GM23338 (cell line): Measurements from ENCODE around the gene CAMLG. TPM values are rescaled to one million over a fixed set of nuclear protein-coding genes. Genes with fewer than 3 reads are reported as not detected.
"Not testable (repeated sequence)": the region's sequence is repeated elsewhere in the genome, so short reads cannot be mapped to it uniquely, and the experiment has no call there.

ENCODE experiments used
- ATAC-seq: fragments of 200-7000 bp; cut with Tn5 transposase; 3 replicates; pipeline ENCODE4 v1.9.1; 2020
- DNase-seq: peaks from one replicate; pipeline ENCODE4 v3.0.0-alpha.2; 2015; ENCODE audit warnings: low spot score
- H2AFZ ChIP-seq: fragments of 200-600 bp; sonication (generic); 2 replicates; pipeline ENCODE4 v1.8.0; 2016; ENCODE audit warnings: antibody characterized with exemption, mild to moderate bottlenecking, moderate library complexity
- H3F3A ChIP-seq: fragments of 200-600 bp; sonication (generic); replicated peaks from 2 replicates; pipeline ENCODE4 v1.8.0; 2017; ENCODE audit warnings: antibody characterized with exemption, mixed run types, low read depth
- H3K27ac ChIP-seq: fragments of 200-600 bp; sonication (generic); 2 replicates; pipeline ENCODE4 v1.6.1; 2016; ENCODE audit warnings: low read depth
- H3K27me3 ChIP-seq: fragments of 200-600 bp; sonication (generic); 2 replicates; pipeline ENCODE4 v1.8.0; 2016; ENCODE audit warnings: mild to moderate bottlenecking, mixed run types, moderate library complexity; ENCODE audit not compliant: insufficient read depth
- H3K36me3 ChIP-seq: fragments of 200-600 bp; sonication (generic); 2 replicates; pipeline ENCODE4 v1.8.0; 2016; ENCODE audit warnings: mild to moderate bottlenecking; ENCODE audit not compliant: insufficient read depth
- H3K4me1 ChIP-seq: fragments of 200-600 bp; sonication (generic); 2 replicates; pipeline ENCODE4 v1.8.0; 2016; ENCODE audit warnings: mild to moderate bottlenecking, moderate library complexity; ENCODE audit not compliant: insufficient read depth
- H3K4me2 ChIP-seq: fragments of 200-600 bp; sonication (generic); 2 replicates; pipeline ENCODE4 v1.7.1; 2017; ENCODE audit warnings: mixed run types
- H3K4me3 ChIP-seq: fragments of 200-600 bp; sonication (generic); 2 replicates; pipeline ENCODE4 v1.6.1; 2016; ENCODE audit warnings: mixed run types
- H3K79me2 ChIP-seq: fragments of 200-600 bp; sonication (generic); replicated peaks from 2 replicates; pipeline ENCODE4 v1.8.0; 2017; ENCODE audit warnings: mild to moderate bottlenecking; ENCODE audit not compliant: insufficient read depth
- H3K9me2 ChIP-seq: fragments of 200-600 bp; sonication (generic); 2 replicates; pipeline ENCODE4 v1.8.0; 2017; ENCODE audit not compliant: insufficient read depth
- H4K20me1 ChIP-seq: fragments of 200-600 bp; sonication (generic); replicated peaks from 2 replicates; pipeline ENCODE4 v1.8.0; 2017; ENCODE audit warnings: mild to moderate bottlenecking; ENCODE audit not compliant: insufficient read depth
- H3K27ac Mint-ChIP-seq: 2 replicates; pipeline ENCODE4 v1.8.0; 2020; ENCODE audit warnings: inconsistent platforms, mild to moderate bottlenecking, moderate library complexity, mixed read lengths
- H3K27me3 Mint-ChIP-seq: 3 replicates; pipeline ENCODE4 v1.8.0; 2022; ENCODE audit warnings: low read depth, mild to moderate bottlenecking, moderate library complexity, mixed read lengths, inconsistent platforms; ENCODE audit not compliant: insufficient read depth, poor library complexity
- H3K36me3 Mint-ChIP-seq: 3 replicates; pipeline ENCODE4 v1.8.0; 2021; ENCODE audit warnings: low read depth, mild to moderate bottlenecking, inconsistent platforms, moderate library complexity, mixed read lengths
- H3K4me1 Mint-ChIP-seq: 3 replicates; pipeline ENCODE4 v1.8.0; 2020; ENCODE audit warnings: mild to moderate bottlenecking, inconsistent platforms, mixed read lengths
- H3K4me3 Mint-ChIP-seq: 3 replicates; pipeline ENCODE4 v1.8.0; 2021; ENCODE audit warnings: moderate library complexity, mild to moderate bottlenecking, inconsistent platforms, mixed read lengths
- H3K9me3 Mint-ChIP-seq: 3 replicates; pipeline ENCODE4 v1.8.0; 2020; ENCODE audit warnings: moderate library complexity, mild to moderate bottlenecking, inconsistent platforms, mixed read lengths
- EZH2phosphoT487 ChIP-seq: fragments of 200-600 bp; sonication (generic); IDR thresholded peaks from one replicate; pipeline ENCODE4 v1.8.1; 2018; ENCODE audit warnings: antibody characterized with exemption; ENCODE audit not compliant: unreplicated experiment
- NANOG ChIP-seq: IDR thresholded peaks from 2 replicates; pipeline ENCODE4 v1.6.1; 2016; ENCODE audit warnings: antibody characterized with exemption, borderline replicate concordance
- polyA plus RNA-seq: library from polyadenylated mRNA; unstranded; fragments of >200 nt; fragmentation: Nextera tagmentation; extraction: Ambion mirVana; gene quantifications from 2 replicates; pipeline ENCODE4 v1.2.1, GENCODE V29; 2016
- total RNA-seq: library from RNA; depleted of rRNA; stranded (reverse); fragments of >200 nt; shearing (Covaris generic); gene quantifications from 2 replicates; pipeline ENCODE4 v1.2.3, GENCODE V29; 2014
- TF ChIP-seq, protein P1 (sequence below): fragments of 250-450 bp; sonication (Bioruptor Pico); IDR thresholded peaks from 2 replicates; pipeline ENCODE4 v1.5.0; 2020; ENCODE audit warnings: mild to moderate bottlenecking, moderate library complexity
- TF ChIP-seq, protein P2 (sequence below), 2 experiments: fragments of 200-600 bp in 1 of 2; sonication (generic) in 1 of 2; conservative IDR thresholded peaks; 2 replicates each; pipeline versions ENCODE4 v1.5.1 to v1.6.1; 2016 to 2017; ENCODE audit warnings: antibody characterized with exemption in 2 of 2, low read depth in 2 of 2, mild to moderate bottlenecking in 2 of 2, moderate library complexity in 1 of 2

The CAMLG gene
- total and polyA plus RNA-seq, 2 experiments from 2014 or later = 34.4 to 75.0 TPM

DNA sequence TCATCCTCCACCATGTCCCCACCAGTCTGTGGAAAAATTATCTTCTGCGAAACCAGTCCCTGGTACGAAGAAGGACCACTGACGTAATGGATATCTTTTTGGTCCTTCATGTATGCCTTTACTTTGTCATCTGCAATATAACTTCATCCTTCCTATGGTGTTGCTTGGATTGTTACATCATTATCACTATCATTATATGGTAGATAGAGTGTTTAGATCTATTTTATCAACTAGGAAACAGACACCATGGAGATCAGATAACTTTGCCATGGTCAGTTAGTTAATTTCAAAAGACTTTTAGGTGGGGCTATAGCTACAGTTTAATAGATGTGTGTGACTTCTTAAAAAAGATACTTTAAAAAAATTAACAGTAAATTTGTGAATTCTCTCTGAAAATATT lies 23.8 kb upstream of the CAMLG start:
- Histone ChIP-seq H3K4me2 (no peak overlapping the region), H3F3A (0 out of 2 replicates have a peak, but pooled peaks cover 3% of the 10 kb centered on the region), H4K20me1 (no peaks in the 10 kb centered on the region; the same call in none of the 2 replicates), H3K4me3 (no peak overlapping the region), H3K27ac (no peak overlapping the region), H3K36me3 (peaks cover 26% of the 10 kb centered on the region), H3K9me2 (no peaks in the 10 kb centered on the region), H2AFZ (no peak overlapping the region), H3K4me1 (no peaks in the 10 kb centered on the region), H3K27me3 (no peaks in the 10 kb centered on the region), H3K79me2 (no peaks in the 10 kb centered on the region)
- no peaks in the 10 kb centered on the region for H3K9me3 Mint-ChIP-seq
- ATAC-seq = no peak
- no peak overlapping the region for H3K4me3 Mint-ChIP-seq
- H3K36me3 Mint-ChIP-seq = peaks cover 43% of the 10 kb centered on the region
- TF ChIP-seq NANOG = no peak
- TF ChIP-seq, protein P1, sequence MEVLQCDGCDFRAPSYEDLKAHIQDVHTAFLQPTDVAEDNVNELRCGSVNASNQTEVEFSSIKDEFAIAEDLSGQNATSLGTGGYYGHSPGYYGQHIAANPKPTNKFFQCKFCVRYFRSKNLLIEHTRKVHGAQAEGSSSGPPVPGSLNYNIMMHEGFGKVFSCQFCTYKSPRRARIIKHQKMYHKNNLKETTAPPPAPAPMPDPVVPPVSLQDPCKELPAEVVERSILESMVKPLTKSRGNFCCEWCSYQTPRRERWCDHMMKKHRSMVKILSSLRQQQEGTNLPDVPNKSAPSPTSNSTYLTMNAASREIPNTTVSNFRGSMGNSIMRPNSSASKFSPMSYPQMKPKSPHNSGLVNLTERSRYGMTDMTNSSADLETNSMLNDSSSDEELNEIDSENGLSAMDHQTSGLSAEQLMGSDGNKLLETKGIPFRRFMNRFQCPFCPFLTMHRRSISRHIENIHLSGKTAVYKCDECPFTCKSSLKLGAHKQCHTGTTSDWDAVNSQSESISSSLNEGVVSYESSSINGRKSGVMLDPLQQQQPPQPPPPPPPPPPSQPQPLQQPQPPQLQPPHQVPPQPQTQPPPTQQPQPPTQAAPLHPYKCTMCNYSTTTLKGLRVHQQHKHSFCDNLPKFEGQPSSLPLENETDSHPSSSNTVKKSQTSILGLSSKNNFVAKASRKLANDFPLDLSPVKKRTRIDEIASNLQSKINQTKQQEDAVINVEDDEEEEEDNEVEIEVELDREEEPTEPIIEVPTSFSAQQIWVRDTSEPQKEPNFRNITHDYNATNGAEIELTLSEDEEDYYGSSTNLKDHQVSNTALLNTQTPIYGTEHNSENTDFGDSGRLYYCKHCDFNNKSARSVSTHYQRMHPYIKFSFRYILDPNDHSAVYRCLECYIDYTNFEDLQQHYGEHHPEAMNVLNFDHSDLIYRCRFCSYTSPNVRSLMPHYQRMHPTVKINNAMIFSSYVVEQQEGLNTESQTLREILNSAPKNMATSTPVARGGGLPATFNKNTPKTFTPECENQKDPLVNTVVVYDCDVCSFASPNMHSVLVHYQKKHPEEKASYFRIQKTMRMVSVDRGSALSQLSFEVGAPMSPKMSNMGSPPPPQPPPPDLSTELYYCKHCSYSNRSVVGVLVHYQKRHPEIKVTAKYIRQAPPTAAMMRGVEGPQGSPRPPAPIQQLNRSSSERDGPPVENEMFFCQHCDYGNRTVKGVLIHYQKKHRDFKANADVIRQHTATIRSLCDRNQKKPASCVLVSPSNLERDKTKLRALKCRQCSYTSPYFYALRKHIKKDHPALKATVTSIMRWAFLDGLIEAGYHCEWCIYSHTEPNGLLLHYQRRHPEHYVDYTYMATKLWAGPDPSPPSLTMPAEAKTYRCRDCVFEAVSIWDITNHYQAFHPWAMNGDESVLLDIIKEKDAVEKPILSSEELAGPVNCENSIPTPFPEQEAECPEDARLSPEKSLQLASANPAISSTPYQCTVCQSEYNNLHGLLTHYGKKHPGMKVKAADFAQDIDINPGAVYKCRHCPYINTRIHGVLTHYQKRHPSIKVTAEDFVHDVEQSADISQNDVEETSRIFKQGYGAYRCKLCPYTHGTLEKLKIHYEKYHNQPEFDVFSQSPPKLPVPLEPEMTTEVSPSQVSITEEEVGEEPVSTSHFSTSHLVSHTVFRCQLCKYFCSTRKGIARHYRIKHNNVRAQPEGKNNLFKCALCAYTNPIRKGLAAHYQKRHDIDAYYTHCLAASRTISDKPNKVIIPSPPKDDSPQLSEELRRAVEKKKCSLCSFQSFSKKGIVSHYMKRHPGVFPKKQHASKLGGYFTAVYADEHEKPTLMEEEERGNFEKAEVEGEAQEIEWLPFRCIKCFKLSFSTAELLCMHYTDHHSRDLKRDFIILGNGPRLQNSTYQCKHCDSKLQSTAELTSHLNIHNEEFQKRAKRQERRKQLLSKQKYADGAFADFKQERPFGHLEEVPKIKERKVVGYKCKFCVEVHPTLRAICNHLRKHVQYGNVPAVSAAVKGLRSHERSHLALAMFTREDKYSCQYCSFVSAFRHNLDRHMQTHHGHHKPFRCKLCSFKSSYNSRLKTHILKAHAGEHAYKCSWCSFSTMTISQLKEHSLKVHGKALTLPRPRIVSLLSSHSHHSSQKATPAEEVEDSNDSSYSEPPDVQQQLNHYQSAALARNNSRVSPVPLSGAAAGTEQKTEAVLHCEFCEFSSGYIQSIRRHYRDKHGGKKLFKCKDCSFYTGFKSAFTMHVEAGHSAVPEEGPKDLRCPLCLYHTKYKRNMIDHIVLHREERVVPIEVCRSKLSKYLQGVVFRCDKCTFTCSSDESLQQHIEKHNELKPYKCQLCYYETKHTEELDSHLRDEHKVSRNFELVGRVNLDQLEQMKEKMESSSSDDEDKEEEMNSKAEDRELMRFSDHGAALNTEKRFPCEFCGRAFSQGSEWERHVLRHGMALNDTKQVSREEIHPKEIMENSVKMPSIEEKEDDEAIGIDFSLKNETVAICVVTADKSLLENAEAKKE = no peak
- no peak for TF ChIP-seq EZH2phosphoT487
- TF ChIP-seq, protein P2, sequence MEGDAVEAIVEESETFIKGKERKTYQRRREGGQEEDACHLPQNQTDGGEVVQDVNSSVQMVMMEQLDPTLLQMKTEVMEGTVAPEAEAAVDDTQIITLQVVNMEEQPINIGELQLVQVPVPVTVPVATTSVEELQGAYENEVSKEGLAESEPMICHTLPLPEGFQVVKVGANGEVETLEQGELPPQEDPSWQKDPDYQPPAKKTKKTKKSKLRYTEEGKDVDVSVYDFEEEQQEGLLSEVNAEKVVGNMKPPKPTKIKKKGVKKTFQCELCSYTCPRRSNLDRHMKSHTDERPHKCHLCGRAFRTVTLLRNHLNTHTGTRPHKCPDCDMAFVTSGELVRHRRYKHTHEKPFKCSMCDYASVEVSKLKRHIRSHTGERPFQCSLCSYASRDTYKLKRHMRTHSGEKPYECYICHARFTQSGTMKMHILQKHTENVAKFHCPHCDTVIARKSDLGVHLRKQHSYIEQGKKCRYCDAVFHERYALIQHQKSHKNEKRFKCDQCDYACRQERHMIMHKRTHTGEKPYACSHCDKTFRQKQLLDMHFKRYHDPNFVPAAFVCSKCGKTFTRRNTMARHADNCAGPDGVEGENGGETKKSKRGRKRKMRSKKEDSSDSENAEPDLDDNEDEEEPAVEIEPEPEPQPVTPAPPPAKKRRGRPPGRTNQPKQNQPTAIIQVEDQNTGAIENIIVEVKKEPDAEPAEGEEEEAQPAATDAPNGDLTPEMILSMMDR (conservative IDR thresholded peaks at IDR 0.05; ENCODE audit: low read depth in 2 of 2) = no peak
- no peaks in the 10 kb centered on the region for H3K27me3 Mint-ChIP-seq
- no peak overlapping the region for H3K27ac Mint-ChIP-seq
- H3K4me1 Mint-ChIP-seq = no peaks in the 10 kb centered on the region
- DNase-seq = no peak

DNA sequence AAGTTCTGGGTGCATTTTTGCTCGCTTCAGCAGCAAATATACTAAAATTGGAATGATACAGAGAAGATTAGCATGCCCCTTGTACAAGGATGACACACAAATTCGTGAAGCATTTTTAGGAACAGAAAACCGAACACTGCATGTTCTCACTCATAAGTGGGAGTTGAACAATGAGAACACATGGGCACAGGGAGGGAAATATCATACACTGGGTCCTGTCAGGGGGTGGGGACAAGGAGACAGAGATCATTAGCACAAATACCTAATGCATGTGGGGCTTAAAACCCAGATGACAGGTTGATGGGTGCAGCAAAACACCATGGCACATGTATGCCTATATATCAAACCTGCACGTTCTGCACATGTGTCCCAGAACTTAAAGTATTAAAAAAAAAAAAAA lies 22.9 kb upstream of the CAMLG start:
- H3K4me3 ChIP-seq, H3K4me2 ChIP-seq, H3K4me1 Mint-ChIP-seq, H3K4me1 ChIP-seq, H3K27ac Mint-ChIP-seq, H3F3A ChIP-seq, H3K27me3 ChIP-seq, H4K20me1 ChIP-seq, H3K27ac ChIP-seq, H3K9me2 ChIP-seq, H3K79me2 ChIP-seq, H2AFZ ChIP-seq, H3K9me3 Mint-ChIP-seq, ATAC-seq, H3K27me3 Mint-ChIP-seq, DNase-seq, H3K4me3 Mint-ChIP-seq: not testable (repeated sequence)
- H3K36me3 Mint-ChIP-seq = peaks cover 35% of the 10 kb centered on the region
- peaks cover 27% of the 10 kb centered on the region for H3K36me3 ChIP-seq
